Panc1 (cell line): ENCODE results near the gene CDH16. TPM values are rescaled to one million over a fixed set of nuclear protein-coding genes. Genes with fewer than 3 reads are reported as not detected.

ENCODE experiments used
- ATAC-seq: fragments of 200-7000 bp; cut with Tn5 transposase; 2 replicates; pipeline ENCODE4 v1.9.1; 2020; ENCODE audit warnings: mild to moderate bottlenecking, moderate library complexity
- BruUV-seq: library from RNA; stranded (reverse); fragments of 400-500 nt; replicated peaks from 2 replicates; lab custom pipeline; 2021; lab: Mats Ljungman, UMichigan
- CTCF ChIA-PET: fragments of 300-600 bp; sonication (Branson Sonifier 250); formaldehyde crosslinking; loops from one replicate; lab custom pipeline; 2022; ENCODE audit warnings: antibody characterized with exemption; lab: Charles Lee
- POLR2A ChIA-PET: fragments of 300-600 bp; sonication (Branson Sonifier 250); formaldehyde crosslinking; loops from one replicate; lab custom pipeline; 2022; ENCODE audit warnings: antibody characterized with exemption; lab: Charles Lee
- DNase-seq: peaks from one replicate; pipeline ENCODE4 v3.0.0-alpha.2; 2010; ENCODE audit warnings: low read depth, low spot score
- H3K27ac ChIP-seq: 2 replicates; pipeline ENCODE4 v1.5.1; 2011; ENCODE audit warnings: mild to moderate bottlenecking, low read length, inconsistent platforms
- H3K27me3 ChIP-seq: fragments of 200-500 bp; sonication (Bioruptor generic); 2 replicates; pipeline ENCODE4 v1.6.0; 2014; ENCODE audit warnings: low read length, inconsistent platforms; ENCODE audit not compliant: control insufficient read depth, insufficient read depth
- H3K36me3 ChIP-seq: fragments of 200-500 bp; sonication (Bioruptor generic); 2 replicates; pipeline ENCODE4 v1.5.1; 2014; ENCODE audit warnings: inconsistent platforms, mild to moderate bottlenecking, low read length, moderate library complexity; ENCODE audit not compliant: control insufficient read depth, insufficient read depth
- H3K4me1 ChIP-seq: 2 replicates; pipeline ENCODE4 v1.5.1; 2011; ENCODE audit warnings: inconsistent platforms, mild to moderate bottlenecking, low read length, moderate library complexity; ENCODE audit not compliant: control insufficient read depth, insufficient read depth
- H3K4me3 ChIP-seq, 2 experiments: 2 replicates each; pipeline ENCODE4 v1.5.1; 2011 to 2012; ENCODE audit warnings: low read depth in 2 of 2, low read length in 2 of 2, mild to moderate bottlenecking in 2 of 2, inconsistent platforms in 1 of 2, moderate library complexity in 1 of 2
- H3K9me3 ChIP-seq: fragments of 200-500 bp; sonication (Bioruptor generic); 2 replicates; pipeline ENCODE4 v1.5.1; 2014; ENCODE audit warnings: low read depth, mild to moderate bottlenecking, inconsistent platforms, low read length, moderate library complexity; ENCODE audit not compliant: control insufficient read depth, insufficient read depth
- CTCF ChIP-seq: fragments of 450-650 bp; IDR thresholded peaks from 2 replicates; pipeline ENCODE4 v1.5.1; 2017; ENCODE audit warnings: mild to moderate bottlenecking
- POLR2AphosphoS5 ChIP-seq: IDR thresholded peaks from 2 replicates; pipeline ENCODE4 v1.6.1; 2012; ENCODE audit warnings: mild to moderate bottlenecking, low read depth, low read length, moderate library complexity
- REST ChIP-seq, 2 experiments: IDR thresholded peaks; 2 replicates each; pipeline ENCODE4 v1.6.1; 2011 to 2012; ENCODE audit warnings: low read depth in 2 of 2, control low read depth in 1 of 2, low read length in 1 of 2, mild to moderate bottlenecking in 1 of 2, moderate library complexity in 1 of 2; ENCODE audit not compliant: insufficient read depth in 1 of 2
- SIN3A ChIP-seq: IDR thresholded peaks from 2 replicates; pipeline ENCODE4 v1.6.1; 2012; ENCODE audit warnings: low read depth, mild to moderate bottlenecking, low read length, moderate library complexity, borderline replicate concordance; ENCODE audit not compliant: insufficient read depth
- TCF7L2 ChIP-seq: IDR thresholded peaks from 2 replicates; pipeline ENCODE4 v1.6.1; 2011; ENCODE audit warnings: mild to moderate bottlenecking, low read depth, low read length, inconsistent platforms
- in situ Hi-C: cut with HindIII; loops from 2 replicates; pipeline ENCODE4 v1.10.0; 2016; ENCODE audit warnings: low sequenced_read_pairs, low pct_unique_long_range_greater_than_20kb
- intact Hi-C: fragments of 100-400 bp; cut with micrococcal nuclease; formaldehyde crosslinking; loops from one replicate; pipeline ENCODE4 v1.10.0; 2022; ENCODE audit not compliant: unreplicated experiment
- total RNA-seq: library from RNA; stranded (reverse); gene quantifications from one replicate; pipeline ENCODE4 v1.2.1, GENCODE V29; 2021; ENCODE audit not compliant: unreplicated experiment

Gene CDH16
- total RNA-seq, 1 experiment from 2014 or later, result not detected

GRCh38 chr16:66920924-66921680, 2.4 kb upstream of the CDH16 start:
- CTCF ChIA-PET, result interaction anchor here (0.5 to 0.6 kb wide), 2 partner anchors 8 to 53 kb away, joined by 3 to 4 read pairs; no protein-coding TSS in a partner anchor
- Histone ChIP-seq H3K4me1 (peaks cover 6% of the 10 kb centered on the region; the same call in 1 of the 2 replicates), H3K9me3 (no peaks in the 10 kb centered on the region), H3K4me3 (no peak overlapping the region), H3K36me3 (no peaks in the 10 kb centered on the region), H3K27ac (no peak overlapping the region), H3K27me3 (no peaks in the 10 kb centered on the region)
- POLR2A ChIA-PET, result no interaction called here
- no peak for DNase-seq
- BruUV-seq, result no TSS peak
- in situ Hi-C loops, result no loop called here
- intact Hi-C loops, result no loop called here
- no peak for ATAC-seq
- TF ChIP-seq POLR2AphosphoS5 (no peak), CTCF (no peak), TCF7L2 (no peak), SIN3A (no peak), REST (IDR thresholded peaks at IDR 0.05; ENCODE audit: insufficient read depth in 1 of 2, low read depth in 2 of 2, low read length in 1 of 2) (no peak)

GRCh38 chr16:66920299-66920590, 1.6 kb upstream of the CDH16 start:
- no peak overlapping the region for H3K27ac ChIP-seq
- no peak for DNase-seq
- in situ Hi-C loops, result no loop called here
- ChIA-PET CTCF (no interaction called here), POLR2A (no interaction called here)
- no peak for ATAC-seq
- intact Hi-C loops, result no loop called here
- TF ChIP-seq REST (IDR thresholded peaks at IDR 0.05; ENCODE audit: insufficient read depth in 1 of 2, low read depth in 2 of 2, low read length in 1 of 2) (no peak), CTCF (no peak), TCF7L2 (no peak), POLR2AphosphoS5 (no peak), SIN3A (no peak)
- no peaks in the 10 kb centered on the region for H3K27me3 ChIP-seq
- BruUV-seq, result no TSS peak
- H3K9me3 ChIP-seq, result no peaks in the 10 kb centered on the region
- no peaks in the 10 kb centered on the region for H3K4me1 ChIP-seq
- H3K4me3 ChIP-seq, result no peak overlapping the region
- H3K36me3 ChIP-seq, result no peaks in the 10 kb centered on the region
